ENCODE results near the gene PCMTD2. TPM values are rescaled to one million over a fixed set of nuclear protein-coding genes. Genes with fewer than 3 reads are reported as not detected.

The PCMTD2 gene
- total and polyA plus RNA-seq, 2 of the 8 experiments (the other 6 are each of a cell fraction or from before 2014, with no cell fraction given): 21.4 to 55.1 TPM

DNA sequence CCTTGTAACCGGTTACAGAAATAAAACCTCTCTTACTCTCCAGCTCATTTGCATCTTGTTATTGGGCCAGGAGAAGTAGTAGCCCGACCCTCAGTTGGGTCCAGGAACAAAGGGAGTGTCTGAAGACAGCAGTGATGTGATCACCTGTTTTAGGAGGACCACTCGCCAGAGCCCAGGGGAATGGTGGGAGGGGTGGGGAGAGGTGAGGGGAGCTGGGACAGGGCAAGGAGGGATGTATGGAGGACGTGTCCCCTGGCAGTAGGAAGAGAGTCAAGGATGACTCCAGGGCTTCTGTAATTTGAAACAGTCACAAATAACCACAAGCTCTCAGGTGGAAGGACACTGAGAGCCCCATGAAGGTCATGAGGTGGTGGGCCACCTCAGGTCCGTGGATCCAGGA, 1.4 kb upstream of the PCMTD2 start:
- no peak for FAIRE-seq
- H2BK5ac ChIP-seq (ENCODE audit: low read depth, low read length): no peak overlapping the region
- peaks cover 3% of the 10 kb centered on the region; the same call in 1 of the 2 replicates for H3K23me2 ChIP-seq (ENCODE audit: low read depth, low read length)
- H3K27ac ChIP-seq (ENCODE audit: low read depth, low read length): no peak overlapping the region
- CTCF ChIA-PET (ENCODE audit: partially characterized antibody): interaction anchor here (1.2 to 6.5 kb wide), 4 partner anchors 11 to 134 kb away, joined by 3 to 41 read pairs (median 3); no protein-coding TSS in a partner anchor
- H4K20me1 ChIP-seq (replicated peaks in 1 of 2; ENCODE audit: control insufficient read depth in 1 of 2, insufficient read depth in 2 of 2, low read length in 2 of 2): peaks cover 2% of the 10 kb centered on the region in 2 experiments
- no peak overlapping the region for H2BK20ac ChIP-seq (ENCODE audit: low read length)
- H3K9me3 ChIP-seq (ENCODE audit: insufficient read depth in 2 of 2, low read depth in 1 of 2, low read length in 1 of 2): no peaks in the 10 kb centered on the region
- POLR2A ChIA-PET (ENCODE audit: partially characterized antibody): interaction anchor here (1.2 to 3.2 kb wide), 3 partner anchors 8 to 32 kb away, joined by 3 to 11 read pairs (median 6); no protein-coding TSS in a partner anchor
- no peak overlapping the region for H3K18ac ChIP-seq (ENCODE audit: extremely low read depth, low read length)
- H2AFZ ChIP-seq (ENCODE audit: low read length): no peak overlapping the region
- no peaks in the 10 kb centered on the region; a peak in 1 of 7 replicates for H3K27me3 ChIP-seq (replicated peaks in 1 of 4; ENCODE audit: control insufficient read depth in 3 of 4, extremely low read depth in 1 of 4, insufficient read depth in 3 of 4, low read length in 3 of 4)
- H2BK120ac ChIP-seq (replicated peaks; ENCODE audit: low read depth, low read length): no peak overlapping the region
- H4K5ac ChIP-seq (ENCODE audit: insufficient read length, low read depth, low read length): no peak overlapping the region
- peaks cover 6% of the 10 kb centered on the region for H3K79me1 ChIP-seq (ENCODE audit: low read depth, low read length)
- no peak overlapping the region for H4K8ac ChIP-seq (ENCODE audit: extremely low read depth, insufficient read depth, low read length)
- no peak overlapping the region for H4K91ac ChIP-seq (replicated peaks; ENCODE audit: insufficient read length, low read length)
- H3K4ac ChIP-seq (replicated peaks; ENCODE audit: insufficient read length, low read depth, low read length): no peak overlapping the region
- peaks cover 4 to 33% of the 10 kb centered on the region in 2 experiments; a peak in 3 of 4 replicates for H3K79me2 ChIP-seq (ENCODE audit: control insufficient read depth in 1 of 2, insufficient read depth in 2 of 2, low read length in 2 of 2)
- H3K23ac ChIP-seq (ENCODE audit: insufficient read length): no peak overlapping the region
- H3K4me3 ChIP-seq (ENCODE audit: extremely low read depth in 1 of 4, insufficient read depth in 2 of 4, low read depth in 3 of 4, low read length in 4 of 4): no peak overlapping the region
- H3K9ac ChIP-seq (replicated peaks in 1 of 4; ENCODE audit: extremely low read depth in 1 of 4, low read depth in 3 of 4, low read length in 3 of 4): no peak overlapping the region
- no peak overlapping the region for H2BK15ac ChIP-seq (ENCODE audit: low read length)
- no peak overlapping the region; a peak in 1 of 4 replicates for H3K4me2 ChIP-seq (ENCODE audit: insufficient read depth in 1 of 2, low read depth in 2 of 2, low read length in 2 of 2)
- H3K4me1 ChIP-seq (replicated peaks in 1 of 4; ENCODE audit: control insufficient read depth in 3 of 4, insufficient read depth in 4 of 4, low read length in 3 of 4): peaks cover 2 to 17% (median 8%) of the 10 kb centered on the region in 4 experiments; a peak in 6 of 7 replicates
- H2AK5ac ChIP-seq (ENCODE audit: low read depth, low read length): no peak overlapping the region
- WGBS, 2 experiments (ENCODE audit: extremely low coverage in 1 of 2, insufficient coverage in 1 of 2, insufficient read length in 1 of 2, insufficient replicate concordance in 2 of 2, low coverage in 1 of 2, low lambda C conversion rate in 2 of 2, missing lambda C conversion rate in 1 of 2): 97% methylated on average over 5 of the region's 5 CpGs; no CpG with 5 or more reads in 1 of the 2 experiments
- H2BK12ac ChIP-seq (ENCODE audit: low read depth, low read length): 0 out of 2 replicates have a peak overlapping the region, but pooled peaks have one; percentile 32
- H3K36me3 ChIP-seq (ENCODE audit: control insufficient read depth in 2 of 4, insufficient read depth in 4 of 4, low read length in 3 of 4): no peaks in the 10 kb centered on the region
- peak in 1 of 2 experiments; percentile 16 for DNase-seq (ENCODE audit: low read depth in 1 of 2, low spot score in 2 of 2)
- H3K14ac ChIP-seq (ENCODE audit: insufficient read length): no peak overlapping the region
- no peak overlapping the region for H3K56ac ChIP-seq (replicated peaks; ENCODE audit: insufficient read length, low read depth, low read length)
- TF ChIP-seq SRF (IDR thresholded peaks at IDR 0.05; ENCODE audit: low read depth, low read length) (no peak), TAF1 (IDR thresholded peaks at IDR 0.05; ENCODE audit: low read depth, low read length) (no peak), TCF12 (IDR thresholded peaks at IDR 0.05; ENCODE audit: low read depth, low read length) (no peak), BRCA1 (IDR thresholded peaks at IDR 0.05; ENCODE audit: low read depth, low read length) (no peak), HDAC2 (IDR thresholded peaks at IDR 0.05; ENCODE audit: borderline replicate concordance in 1 of 2, low read depth in 2 of 2, low read length in 2 of 2) (no peak), GABPA (IDR thresholded peaks at IDR 0.05; ENCODE audit: borderline replicate concordance, insufficient read depth, low read length) (no peak), HDAC6 (IDR thresholded peaks at IDR 0.05; ENCODE audit: low read depth, low read length) (no peak), ASH2L (IDR thresholded peaks at IDR 0.05; ENCODE audit: low read length) (no peak), SIRT6 (IDR thresholded peaks at IDR 0.05; ENCODE audit: low read length) (no peak), NRF1 (IDR thresholded peaks at IDR 0.05; ENCODE audit: low read depth, low read length) (no peak), FOSL1 (IDR thresholded peaks at IDR 0.05; ENCODE audit: insufficient read depth, low read depth, low read length) (no peak), RXRA (IDR thresholded peaks at IDR 0.05; ENCODE audit: insufficient read depth, low read depth, low read length) (no peak)
- TF ChIP-seq, protein P1, sequence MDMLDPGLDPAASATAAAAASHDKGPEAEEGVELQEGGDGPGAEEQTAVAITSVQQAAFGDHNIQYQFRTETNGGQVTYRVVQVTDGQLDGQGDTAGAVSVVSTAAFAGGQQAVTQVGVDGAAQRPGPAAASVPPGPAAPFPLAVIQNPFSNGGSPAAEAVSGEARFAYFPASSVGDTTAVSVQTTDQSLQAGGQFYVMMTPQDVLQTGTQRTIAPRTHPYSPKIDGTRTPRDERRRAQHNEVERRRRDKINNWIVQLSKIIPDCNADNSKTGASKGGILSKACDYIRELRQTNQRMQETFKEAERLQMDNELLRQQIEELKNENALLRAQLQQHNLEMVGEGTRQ (IDR thresholded peaks at IDR 0.05; ENCODE audit: low read length): no peak
